ENCODE measurements around the gene PMAIP1.

Gene PMAIP1

DNA sequence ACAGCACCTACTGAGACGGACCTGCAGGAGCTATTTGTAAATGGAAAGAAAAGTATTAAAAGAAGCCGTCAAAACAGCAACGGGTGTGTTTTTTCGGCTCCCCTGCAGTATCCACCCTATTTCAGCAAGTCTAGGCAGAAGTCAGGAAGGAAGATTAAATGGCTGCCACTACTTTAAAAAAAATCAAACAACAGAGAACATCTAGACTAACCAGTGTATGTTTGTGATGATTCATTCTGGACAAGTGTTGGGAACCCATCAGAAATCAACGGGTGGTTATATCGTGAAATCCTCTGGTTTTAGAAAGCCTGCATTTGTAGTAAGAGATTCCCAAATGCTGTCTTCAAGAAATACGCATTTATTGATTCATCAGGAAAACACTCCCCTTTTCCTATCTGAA is 9.0 kb downstream of the PMAIP1 start:
- H3K27ac ChIP-seq = no peak overlapping the region
- DNase-seq (ENCODE audit: low spot score) = no peak
- CTCF ChIA-PET = no interaction called here
- TF ChIP-seq, protein P1, sequence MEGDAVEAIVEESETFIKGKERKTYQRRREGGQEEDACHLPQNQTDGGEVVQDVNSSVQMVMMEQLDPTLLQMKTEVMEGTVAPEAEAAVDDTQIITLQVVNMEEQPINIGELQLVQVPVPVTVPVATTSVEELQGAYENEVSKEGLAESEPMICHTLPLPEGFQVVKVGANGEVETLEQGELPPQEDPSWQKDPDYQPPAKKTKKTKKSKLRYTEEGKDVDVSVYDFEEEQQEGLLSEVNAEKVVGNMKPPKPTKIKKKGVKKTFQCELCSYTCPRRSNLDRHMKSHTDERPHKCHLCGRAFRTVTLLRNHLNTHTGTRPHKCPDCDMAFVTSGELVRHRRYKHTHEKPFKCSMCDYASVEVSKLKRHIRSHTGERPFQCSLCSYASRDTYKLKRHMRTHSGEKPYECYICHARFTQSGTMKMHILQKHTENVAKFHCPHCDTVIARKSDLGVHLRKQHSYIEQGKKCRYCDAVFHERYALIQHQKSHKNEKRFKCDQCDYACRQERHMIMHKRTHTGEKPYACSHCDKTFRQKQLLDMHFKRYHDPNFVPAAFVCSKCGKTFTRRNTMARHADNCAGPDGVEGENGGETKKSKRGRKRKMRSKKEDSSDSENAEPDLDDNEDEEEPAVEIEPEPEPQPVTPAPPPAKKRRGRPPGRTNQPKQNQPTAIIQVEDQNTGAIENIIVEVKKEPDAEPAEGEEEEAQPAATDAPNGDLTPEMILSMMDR (conservative IDR thresholded peaks at IDR 0.05; ENCODE audit: low read depth) = no peak
- POLR2A ChIA-PET (ENCODE audit: low non-redundant PET) = no interaction called here

DNA sequence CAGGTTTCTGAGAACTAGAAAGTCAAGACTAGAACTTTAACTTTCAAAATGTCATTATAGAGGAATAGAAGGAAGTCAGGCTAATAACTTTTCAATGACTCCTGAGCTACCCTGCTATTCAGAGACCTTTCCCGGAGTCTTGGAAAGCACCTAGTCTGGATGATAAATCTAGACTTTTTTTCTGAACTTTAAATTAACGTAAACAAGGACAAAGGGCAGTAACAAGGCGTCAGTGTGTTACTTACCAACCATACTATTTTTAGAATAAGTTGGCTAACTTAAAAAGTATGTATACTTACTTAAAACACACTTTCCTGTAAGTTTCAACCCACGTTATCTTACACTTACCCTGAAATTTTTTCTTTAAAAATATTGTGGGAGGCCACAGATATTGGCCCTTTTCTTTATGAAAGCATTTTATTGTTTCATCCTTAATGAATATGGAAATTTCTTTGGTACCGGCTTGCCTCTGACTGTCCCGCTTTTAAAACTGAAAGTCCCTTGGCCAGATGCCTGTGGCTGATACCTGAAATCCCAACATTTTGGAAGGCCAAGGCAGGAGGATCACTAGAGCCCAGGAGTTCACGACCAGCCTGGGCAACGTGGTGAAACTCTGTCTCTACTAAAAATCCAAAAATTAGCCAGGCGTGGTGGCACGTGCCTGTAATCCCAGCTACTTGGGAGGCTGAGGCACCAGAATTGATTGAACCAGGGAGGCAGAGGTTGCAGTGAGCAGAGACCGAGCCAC is 9.7 kb downstream of the PMAIP1 start:
- DNase-seq (ENCODE audit: low spot score) = no peak
- H3K27ac ChIP-seq = peak overlapping the region; percentile 49
- POLR2A ChIA-PET (ENCODE audit: low non-redundant PET) = no interaction called here
- CTCF ChIA-PET = no interaction called here
- TF ChIP-seq, protein P1 (conservative IDR thresholded peaks at IDR 0.05; ENCODE audit: low read depth) = no peak

DNA sequence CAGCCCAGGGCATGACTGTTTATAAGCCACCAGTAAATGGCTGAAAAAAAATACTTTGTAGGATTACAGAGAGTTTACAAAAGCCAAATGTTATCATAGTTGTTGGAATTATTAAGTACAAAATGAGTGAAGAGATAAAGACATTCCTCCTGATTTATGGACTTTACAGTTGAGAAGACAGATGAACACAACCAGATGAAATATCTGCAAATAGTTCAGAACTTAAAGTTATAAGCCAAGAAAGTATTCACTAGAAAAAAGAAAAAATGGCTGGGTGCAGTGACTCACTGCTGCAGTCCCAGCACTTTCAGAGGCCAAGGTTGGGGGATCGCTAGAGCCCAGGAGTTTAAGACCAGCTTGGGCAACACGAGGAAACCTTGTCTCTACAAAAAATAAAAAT is 11.2 kb downstream of the PMAIP1 start:
- DNase-seq (ENCODE audit: low spot score) = no peak
- H3K27ac ChIP-seq = no peak overlapping the region
- CTCF ChIA-PET = interaction anchor here (0.6 kb wide), 1 partner anchor 280 kb away, joined by 4 read pairs; no protein-coding TSS in a partner anchor

DNA sequence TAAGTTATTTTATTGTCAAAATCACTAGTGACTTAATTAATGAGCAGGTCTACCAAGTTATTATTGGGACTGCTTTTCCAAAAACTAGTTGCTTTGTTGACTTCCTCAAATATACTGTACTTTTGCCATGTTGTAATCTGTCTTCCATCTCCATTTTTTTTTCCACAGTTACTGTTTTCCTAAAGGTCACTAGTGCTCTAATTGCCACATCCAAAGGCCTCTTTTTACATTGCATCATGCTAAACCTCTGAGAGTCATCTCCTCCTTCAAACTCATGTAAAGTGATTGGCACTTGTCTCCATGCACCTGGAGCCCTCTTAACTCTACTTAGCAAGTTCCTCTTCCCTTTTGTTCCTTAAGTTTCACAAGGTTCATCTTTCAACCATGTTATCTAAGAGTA is 11.8 kb downstream of the PMAIP1 start:
- POLR2A ChIA-PET (ENCODE audit: low non-redundant PET) = no interaction called here
- no peak for DNase-seq (ENCODE audit: low spot score)
- H3K27ac ChIP-seq = no peak overlapping the region
- TF ChIP-seq, protein P1 (conservative IDR thresholded peaks at IDR 0.05; ENCODE audit: low read depth) = no peak
- CTCF ChIA-PET = no interaction called here

More for the DNA sequence above, 11.2 kb downstream of the PMAIP1 start:
- POLR2A ChIA-PET (ENCODE audit: low non-redundant PET) = no interaction called here
- TF ChIP-seq, protein P1 (conservative IDR thresholded peaks at IDR 0.05; ENCODE audit: low read depth) = no peak

DNA sequence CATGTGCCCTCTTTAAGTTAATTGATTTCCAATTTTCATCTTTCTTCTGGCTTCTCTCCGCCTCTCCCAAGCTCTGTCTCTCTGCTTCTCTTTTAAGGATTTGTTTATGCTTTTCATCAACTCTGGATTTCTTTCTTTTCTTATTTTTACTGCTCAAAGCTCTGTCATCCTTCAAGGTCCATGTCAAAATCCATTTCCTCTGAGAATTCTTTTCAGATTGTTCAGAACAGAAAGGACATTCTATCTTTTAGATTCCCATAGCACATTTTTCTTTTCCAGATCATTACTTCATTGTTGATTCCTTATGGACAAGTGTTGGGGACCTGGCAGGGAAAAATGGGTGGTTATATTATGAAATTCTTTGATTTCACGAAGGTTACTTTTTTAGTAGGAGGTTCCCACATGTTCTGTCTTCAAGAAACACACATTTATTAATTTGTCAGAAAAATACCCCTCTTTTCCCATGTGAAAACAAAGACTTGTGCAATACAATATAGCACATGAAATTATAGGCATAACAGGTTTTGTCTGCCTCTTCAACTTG is 12.3 kb downstream of the PMAIP1 start:
- POLR2A ChIA-PET (ENCODE audit: low non-redundant PET) = no interaction called here
- CTCF ChIA-PET = no interaction called here
- TF ChIP-seq, protein P1 (conservative IDR thresholded peaks at IDR 0.05; ENCODE audit: low read depth) = no peak
- no peak for DNase-seq (ENCODE audit: low spot score)
- no peak overlapping the region for H3K27ac ChIP-seq

DNA sequence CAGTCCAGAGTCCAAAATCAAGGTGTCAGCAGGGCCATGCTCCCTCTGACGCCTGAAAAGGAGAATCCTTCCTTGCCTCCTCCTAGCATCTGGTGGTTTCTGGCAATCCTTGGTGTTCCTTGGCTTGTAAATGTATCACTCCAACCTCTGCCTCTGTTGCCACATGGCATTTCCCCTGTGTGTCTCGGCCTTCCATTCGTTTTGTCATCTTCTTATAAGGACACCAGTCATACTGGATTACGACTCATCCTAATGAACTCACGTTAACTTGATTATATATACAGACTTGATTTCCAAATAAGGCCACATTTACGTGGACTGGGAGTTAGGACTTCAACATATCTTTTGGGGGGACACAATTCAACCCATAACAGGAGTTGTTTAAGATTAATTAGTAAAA is 15.8 kb downstream of the PMAIP1 start:
- H3K27ac ChIP-seq = no peak overlapping the region; the same call in 1 of the 2 replicates
- ChIA-PET POLR2A (ENCODE audit: low non-redundant PET) (no interaction called here), CTCF (no interaction called here)
- TF ChIP-seq, protein P1 (conservative IDR thresholded peaks at IDR 0.05; ENCODE audit: low read depth) = no peak
- no peak for DNase-seq (ENCODE audit: low spot score)

Data from RWPE1 (cell line).